Measurements from ENCODE around the gene PTGES3. TPM values are rescaled to one million over a fixed set of nuclear protein-coding genes. Genes with fewer than 3 reads are reported as not detected.
"Not testable (repeated sequence)": the region's sequence is repeated elsewhere in the genome, so short reads cannot be mapped to it uniquely, and the experiment has no call there.

Gene PTGES3, protein sequence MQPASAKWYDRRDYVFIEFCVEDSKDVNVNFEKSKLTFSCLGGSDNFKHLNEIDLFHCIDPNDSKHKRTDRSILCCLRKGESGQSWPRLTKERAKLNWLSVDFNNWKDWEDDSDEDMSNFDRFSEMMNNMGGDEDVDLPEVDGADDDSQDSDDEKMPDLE
- total RNA-seq, result 10 to 100 TPM; 79.2 to 93.8 (median 93.4) TPM
- total RNA-seq (2013), result 79.0 TPM

DNA sequence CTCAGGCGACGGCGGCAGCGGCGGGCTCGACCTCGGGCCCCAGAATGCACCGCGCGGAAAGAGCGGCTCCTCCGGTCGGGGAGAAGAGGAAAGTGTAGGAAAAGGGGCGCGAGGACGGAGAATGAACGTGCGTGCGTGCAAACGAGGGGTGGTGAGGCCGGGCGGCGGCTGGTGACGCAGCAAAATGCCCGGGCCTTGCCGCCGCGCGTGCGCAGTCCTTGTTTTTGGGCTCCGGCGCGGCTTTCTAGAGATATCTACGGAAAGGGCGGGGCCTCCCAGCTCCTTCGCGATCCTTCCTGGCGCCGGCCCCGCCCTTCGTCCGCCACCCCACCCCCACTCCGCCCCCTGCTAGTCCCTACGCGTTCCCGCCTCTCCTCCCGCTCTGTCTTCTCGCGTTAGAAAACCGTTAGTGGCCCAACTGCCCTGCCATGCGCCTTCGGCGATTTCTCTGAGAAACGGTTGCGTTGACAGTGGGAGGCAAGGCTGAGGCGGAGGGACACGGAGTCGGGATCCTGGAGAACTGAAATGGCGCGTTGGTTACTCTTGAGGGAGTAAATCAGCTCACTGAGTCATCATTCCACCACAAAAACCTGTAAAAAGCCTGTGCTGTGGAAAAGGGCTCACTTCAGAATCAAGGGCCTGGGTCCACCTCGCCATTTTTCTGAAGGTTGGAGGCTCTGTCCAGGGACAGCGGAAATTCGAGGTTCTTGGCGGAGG, at the start of gene PTGES3:
PTGES3 (minus strand) TSS at position 156 of the 717 bp plus-strand sequence. CDS start 285 bp downstream, outside the sequence.
- ATAC-seq (peak; percentile 76 to 95 (median 83)), DNase-seq (peak; percentile 96 to 100)
- peak within 1 kb of the TSS; percentile 94 for H3K27ac ChIP-seq (ENCODE audit: low read length)
- H3K36me3 ChIP-seq (ENCODE audit: control insufficient read depth, insufficient read depth, low read length), result no peaks in the 10 kb centered on the region
- no peaks in the 10 kb centered on the region for H3K9me3 ChIP-seq (ENCODE audit: control insufficient read depth, insufficient read depth, low read length)
- intact Hi-C loops (cut with micrococcal nuclease), result loop anchor here (1.0 to 2.0 kb wide), 3 partner anchors 37 to 59 kb away; partner anchors contain the start of gene NACA
- peak within 1 kb of the TSS; percentile 80 for H3K4me3 ChIP-seq (ENCODE audit: low read length)
- Mint-ChIP-seq H3K27ac (peak within 1 kb of the TSS; percentile 95 to 99), H3K4me1 (peaks cover 41 to 44% of the 10 kb centered on the region in 2 donors), H3K27me3 (ENCODE audit: low read depth in 2 of 2) (no peaks in the 10 kb centered on the region), H3K4me3 (peak within 1 kb of the TSS; percentile 98), H3K36me3 (no peaks in the 10 kb centered on the region), H3K9me3 (no peaks in the 10 kb centered on the region)
- H3K4me1 ChIP-seq (ENCODE audit: control insufficient read depth, insufficient read depth, low read length), result peaks cover 36% of the 10 kb centered on the region
- H3K27me3 ChIP-seq (ENCODE audit: control insufficient read depth, insufficient read depth, low read length), result no peaks in the 10 kb centered on the region
- WGBS (ENCODE audit: insufficient coverage), result under 1% methylated on average over 64 of the region's 64 CpGs
- TF ChIP-seq, protein P1, sequence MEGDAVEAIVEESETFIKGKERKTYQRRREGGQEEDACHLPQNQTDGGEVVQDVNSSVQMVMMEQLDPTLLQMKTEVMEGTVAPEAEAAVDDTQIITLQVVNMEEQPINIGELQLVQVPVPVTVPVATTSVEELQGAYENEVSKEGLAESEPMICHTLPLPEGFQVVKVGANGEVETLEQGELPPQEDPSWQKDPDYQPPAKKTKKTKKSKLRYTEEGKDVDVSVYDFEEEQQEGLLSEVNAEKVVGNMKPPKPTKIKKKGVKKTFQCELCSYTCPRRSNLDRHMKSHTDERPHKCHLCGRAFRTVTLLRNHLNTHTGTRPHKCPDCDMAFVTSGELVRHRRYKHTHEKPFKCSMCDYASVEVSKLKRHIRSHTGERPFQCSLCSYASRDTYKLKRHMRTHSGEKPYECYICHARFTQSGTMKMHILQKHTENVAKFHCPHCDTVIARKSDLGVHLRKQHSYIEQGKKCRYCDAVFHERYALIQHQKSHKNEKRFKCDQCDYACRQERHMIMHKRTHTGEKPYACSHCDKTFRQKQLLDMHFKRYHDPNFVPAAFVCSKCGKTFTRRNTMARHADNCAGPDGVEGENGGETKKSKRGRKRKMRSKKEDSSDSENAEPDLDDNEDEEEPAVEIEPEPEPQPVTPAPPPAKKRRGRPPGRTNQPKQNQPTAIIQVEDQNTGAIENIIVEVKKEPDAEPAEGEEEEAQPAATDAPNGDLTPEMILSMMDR (IDR thresholded peaks at IDR 0.05), result no peak

DNA sequence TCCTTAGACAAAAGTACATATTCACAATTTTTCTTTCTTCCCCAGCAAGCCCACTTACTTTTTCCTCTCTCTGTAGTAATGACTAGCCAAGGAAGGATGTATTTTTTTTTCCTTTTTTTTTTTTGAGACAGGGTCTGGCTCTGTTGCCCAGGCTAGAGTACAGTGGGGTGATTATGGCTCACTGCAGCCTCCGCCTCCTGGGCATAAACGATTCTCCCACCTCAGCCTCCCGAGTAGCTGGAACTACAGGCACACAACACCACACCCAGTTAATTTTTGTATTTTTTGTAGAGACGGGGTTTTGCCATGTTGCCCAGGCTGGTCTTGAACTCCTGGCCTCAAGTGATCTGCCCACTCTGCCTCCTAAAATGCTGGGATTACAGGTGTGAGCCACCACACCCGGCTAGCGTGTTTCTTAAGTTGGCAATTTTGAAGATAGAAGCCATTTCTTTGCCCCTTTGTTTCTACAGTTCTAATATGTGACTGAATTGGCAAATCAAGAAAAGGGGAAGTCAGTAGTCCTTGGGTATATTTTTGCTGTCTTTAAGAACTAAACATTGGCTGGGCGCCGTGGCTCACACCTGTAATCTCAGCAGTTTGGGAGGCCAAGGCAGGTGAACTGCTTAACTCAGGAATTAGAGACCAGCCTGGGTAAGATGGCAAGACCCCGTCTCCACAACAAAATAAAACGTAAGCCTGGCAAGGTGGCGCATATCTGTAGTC, 40.2 kb upstream of the PTGES3 start:
- Histone ChIP-seq H3K4me3 (ENCODE audit: low read length) (no peak overlapping the region), H3K36me3 (ENCODE audit: control insufficient read depth, insufficient read depth, low read length) (peaks cover 14% of the 10 kb centered on the region), H3K27ac (ENCODE audit: low read length) (no peak overlapping the region), H3K9me3 (ENCODE audit: control insufficient read depth, insufficient read depth, low read length) (no peaks in the 10 kb centered on the region), H3K4me1 (ENCODE audit: control insufficient read depth, insufficient read depth, low read length) (peaks cover 18% of the 10 kb centered on the region), H3K27me3 (ENCODE audit: control insufficient read depth, insufficient read depth, low read length) (no peaks in the 10 kb centered on the region)
- H3K4me1 Mint-ChIP-seq, result peaks cover 28 to 29% of the 10 kb centered on the region in 2 donors
- no peaks in the 10 kb centered on the region for H3K9me3 Mint-ChIP-seq
- H3K4me3 Mint-ChIP-seq, result no peak overlapping the region
- TF ChIP-seq, protein P1 (IDR thresholded peaks at IDR 0.05), result no peak
- peaks cover 7% of the 10 kb centered on the region for H3K36me3 Mint-ChIP-seq
- H3K27ac Mint-ChIP-seq, result no peak overlapping the region
- ATAC-seq, result no peak
- no peak for DNase-seq
- 95% methylated on average over 9 of the region's 11 CpGs for WGBS (ENCODE audit: insufficient coverage)
- H3K27me3 Mint-ChIP-seq (ENCODE audit: low read depth in 2 of 2), result no peaks in the 10 kb centered on the region
- intact Hi-C loops (cut with micrococcal nuclease), result no loop called here

DNA sequence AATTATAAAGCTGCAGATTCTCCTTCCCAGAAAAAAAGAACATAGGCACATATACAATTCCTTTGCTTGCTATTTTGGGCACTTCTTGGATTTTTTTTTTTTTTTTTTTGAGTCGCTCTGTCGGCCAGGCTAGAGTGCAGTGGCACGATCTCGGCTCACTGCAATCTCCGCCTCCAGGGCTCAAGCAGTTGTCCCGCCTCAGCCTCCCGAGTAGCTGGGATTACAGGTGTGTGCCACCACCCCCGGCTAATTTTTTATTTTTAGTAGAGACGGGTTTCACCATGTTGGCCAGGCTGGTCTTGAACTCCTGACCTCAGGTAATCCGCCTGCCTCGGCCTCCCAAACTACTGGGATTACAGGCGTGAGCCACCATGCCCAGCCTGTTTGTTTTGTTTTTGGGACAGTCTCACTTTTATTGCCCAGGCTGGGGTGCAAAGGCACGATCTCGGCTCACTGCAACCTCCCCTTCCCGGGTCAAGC, 38.2 kb upstream of the PTGES3 start:
- H3K9me3 ChIP-seq (ENCODE audit: control insufficient read depth, insufficient read depth, low read length); H3K27me3 Mint-ChIP-seq (ENCODE audit: low read depth in 2 of 2); H3K4me3 ChIP-seq (ENCODE audit: low read length); ATAC-seq; H3K36me3 Mint-ChIP-seq; H3K27me3 ChIP-seq (ENCODE audit: control insufficient read depth, insufficient read depth, low read length); H3K9me3 Mint-ChIP-seq; intact Hi-C loops (cut with micrococcal nuclease); DNase-seq: not testable (repeated sequence)
- WGBS (ENCODE audit: insufficient coverage), result 97% methylated on average over 15 of the region's 15 CpGs
- H3K27ac ChIP-seq (ENCODE audit: low read length), result peak overlapping the region; percentile 98
- Mint-ChIP-seq H3K27ac (peak overlapping the region; percentile 98), H3K4me3 (peak overlapping the region; percentile 99), H3K4me1 (peaks cover 47 to 49% of the 10 kb centered on the region in 2 donors)
- H3K36me3 ChIP-seq (ENCODE audit: control insufficient read depth, insufficient read depth, low read length), result peaks cover 27% of the 10 kb centered on the region
- H3K4me1 ChIP-seq (ENCODE audit: control insufficient read depth, insufficient read depth, low read length), result peaks cover 27% of the 10 kb centered on the region

DNA sequence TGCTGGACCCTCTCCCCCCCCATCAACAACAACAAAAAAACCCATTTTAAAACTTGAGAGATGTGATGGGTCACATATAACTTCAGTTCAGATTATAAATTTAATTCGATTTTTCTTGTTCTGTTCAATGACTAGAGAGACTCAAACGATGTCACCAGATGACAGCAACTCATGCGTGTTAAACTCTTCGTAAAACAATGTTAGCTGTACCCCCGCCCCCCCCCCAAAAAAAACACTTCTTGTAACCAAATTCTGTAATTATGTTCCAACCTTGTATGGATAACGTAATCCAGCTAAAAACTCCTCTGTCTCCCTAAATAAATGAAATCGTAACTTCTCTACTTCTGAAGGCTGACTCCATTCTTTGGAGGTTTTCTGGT, 37.6 kb upstream of the PTGES3 start:
- Histone ChIP-seq H3K27me3 (ENCODE audit: control insufficient read depth, insufficient read depth, low read length) (no peaks in the 10 kb centered on the region), H3K9me3 (ENCODE audit: control insufficient read depth, insufficient read depth, low read length) (no peaks in the 10 kb centered on the region), H3K4me3 (ENCODE audit: low read length) (peak overlapping the region; percentile 99), H3K36me3 (ENCODE audit: control insufficient read depth, insufficient read depth, low read length) (peaks cover 28% of the 10 kb centered on the region), H3K27ac (ENCODE audit: low read length) (peak overlapping the region; percentile 98), H3K4me1 (ENCODE audit: control insufficient read depth, insufficient read depth, low read length) (peaks cover 32% of the 10 kb centered on the region)
- intact Hi-C loops (cut with micrococcal nuclease), result loop anchor here (1.0 kb wide), 3 partner anchors 27 to 79 kb away; partner anchors contain the start of genes PRIM1 and PTGES3
- ATAC-seq (no peak), DNase-seq (no peak)
- no peaks in the 10 kb centered on the region for H3K9me3 Mint-ChIP-seq
- peaks cover 52 to 54% of the 10 kb centered on the region in 2 donors for H3K4me1 Mint-ChIP-seq
- peak overlapping the region; percentile 99 for H3K4me3 Mint-ChIP-seq
- 41% methylated on average over 7 of the region's 7 CpGs for WGBS (ENCODE audit: insufficient coverage)
- no peaks in the 10 kb centered on the region for H3K27me3 Mint-ChIP-seq (ENCODE audit: low read depth in 2 of 2)
- peak overlapping the region; percentile 98 for H3K27ac Mint-ChIP-seq
- TF ChIP-seq, protein P1 (IDR thresholded peaks at IDR 0.05), result no peak
- H3K36me3 Mint-ChIP-seq, result peaks cover 7% of the 10 kb centered on the region

All from natural killer cell (primary cell).